Activated naive CD4-positive, alpha-beta T cell treated with anti-CD3 and anti-CD28 coated beads, Interleukin-2, amount 50 U/mL, for 24 hours (primary cell): ENCODE measurements around the gene BARX2.

Experiments used
- H3K27ac Mint-ChIP-seq: one replicate; pipeline ENCODE4 v1.8.0; 2021; ENCODE audit warnings: mild to moderate bottlenecking, mixed read lengths
- H3K27me3 Mint-ChIP-seq: one replicate; pipeline ENCODE4 v1.8.0; 2021; ENCODE audit warnings: mixed read lengths
- H3K36me3 Mint-ChIP-seq: one replicate; pipeline ENCODE4 v1.8.0; 2021; ENCODE audit warnings: mixed read lengths
- H3K4me1 Mint-ChIP-seq: one replicate; pipeline ENCODE4 v1.8.0; 2021; ENCODE audit warnings: mixed read lengths
- H3K4me3 Mint-ChIP-seq: one replicate; pipeline ENCODE4 v1.8.0; 2021; ENCODE audit warnings: mild to moderate bottlenecking, mixed read lengths
- H3K9me3 Mint-ChIP-seq: one replicate; pipeline ENCODE4 v1.8.0; 2021; ENCODE audit warnings: mixed read lengths

Gene BARX2

DNA sequence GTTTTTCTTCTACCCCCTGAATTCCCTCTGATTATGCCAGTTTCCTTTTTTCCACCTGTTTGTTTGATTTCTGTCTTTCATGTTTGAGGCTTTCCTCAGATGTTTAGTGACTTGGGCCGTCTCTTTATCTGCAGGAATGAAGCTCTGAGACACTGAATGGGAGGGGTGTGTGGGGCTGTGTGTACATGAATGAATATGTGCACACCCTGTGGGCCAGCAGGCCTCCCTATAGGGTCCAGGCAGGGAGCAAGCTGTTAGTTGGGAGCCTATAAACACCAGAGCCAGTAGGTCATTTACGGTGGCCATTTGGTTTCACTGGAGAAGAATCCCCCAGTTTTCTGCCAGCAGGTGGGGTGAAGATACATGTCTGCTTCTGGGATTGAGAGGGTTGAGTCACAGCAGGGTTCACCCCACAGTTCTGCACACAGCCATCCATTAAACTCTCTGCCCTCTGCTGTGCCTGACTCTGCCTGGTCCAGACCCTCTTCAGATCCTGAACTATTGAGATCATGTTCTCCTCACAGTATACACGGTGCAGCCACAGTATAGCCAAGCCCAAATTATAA lies 34.8 kb downstream of the BARX2 start:
- Mint-ChIP-seq H3K4me3 (no peak overlapping the region), H3K27me3 (peaks cover 3% of the 10 kb centered on the region), H3K9me3 (no peaks in the 10 kb centered on the region), H3K4me1 (no peaks in the 10 kb centered on the region), H3K36me3 (no peaks in the 10 kb centered on the region), H3K27ac (no peak overlapping the region)

DNA sequence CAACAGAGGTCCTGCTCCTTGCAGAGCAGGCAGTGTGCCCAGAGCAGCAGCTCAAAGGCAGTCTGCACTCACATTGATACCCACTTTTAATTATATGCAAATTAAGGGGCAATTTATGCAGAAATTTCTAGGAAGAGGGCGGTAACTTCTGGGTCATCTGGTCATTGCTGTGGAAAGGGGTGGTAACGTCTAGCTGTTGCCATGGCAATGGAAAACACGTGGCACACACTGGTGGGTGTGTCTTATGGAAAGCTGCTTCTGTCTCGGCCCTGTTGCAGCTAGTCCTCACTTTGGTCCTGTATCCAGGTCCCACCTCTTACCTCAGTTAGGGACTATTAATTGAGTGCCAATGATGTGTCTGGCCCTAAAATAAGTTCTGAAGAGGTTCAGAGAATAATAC lies 36.8 kb downstream of the BARX2 start:
- Mint-ChIP-seq H3K27ac (no peak overlapping the region), H3K9me3 (no peaks in the 10 kb centered on the region), H3K4me1 (no peaks in the 10 kb centered on the region), H3K36me3 (no peaks in the 10 kb centered on the region), H3K4me3 (no peak overlapping the region), H3K27me3 (no peaks in the 10 kb centered on the region)

GRCh38 chr11:129414144-129414872 lies 38.7 kb downstream of the BARX2 start:
- Mint-ChIP-seq H3K9me3 (no peaks in the 10 kb centered on the region), H3K4me3 (no peak overlapping the region), H3K36me3 (no peaks in the 10 kb centered on the region), H3K4me1 (no peaks in the 10 kb centered on the region), H3K27me3 (no peaks in the 10 kb centered on the region), H3K27ac (no peak overlapping the region)

- Mint-ChIP-seq H3K4me3 (no peak overlapping the region), H3K9me3 (no peaks in the 10 kb centered on the region), H3K4me1 (no peaks in the 10 kb centered on the region), H3K36me3 (no peaks in the 10 kb centered on the region), H3K27me3 (no peaks in the 10 kb centered on the region), H3K27ac (no peak overlapping the region)
Measured at GRCh38 chr11:129416080-129416820, 40.6 kb downstream of the BARX2 start.

DNA sequence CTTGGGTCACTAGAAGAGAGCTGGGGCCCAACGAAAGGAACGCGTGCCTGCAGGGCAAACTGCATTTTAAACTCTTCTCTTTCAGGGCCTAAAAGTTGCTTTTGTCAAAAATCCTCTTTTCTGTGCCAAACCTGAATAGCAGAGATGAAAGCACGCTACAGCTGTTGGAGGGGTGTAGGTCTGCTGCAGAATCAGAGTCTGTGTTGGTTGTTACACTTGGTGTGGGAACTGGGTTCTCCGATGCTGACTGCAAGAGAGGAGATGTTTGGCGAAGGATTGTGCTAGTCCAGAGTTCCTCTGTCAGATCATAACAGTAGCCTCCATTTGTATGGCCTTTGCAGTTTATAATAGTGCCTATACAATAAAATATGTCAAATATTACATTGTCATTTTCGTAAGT lies 41.8 kb downstream of the BARX2 start:
- Mint-ChIP-seq H3K9me3 (no peaks in the 10 kb centered on the region), H3K27me3 (no peaks in the 10 kb centered on the region), H3K36me3 (no peaks in the 10 kb centered on the region), H3K4me3 (no peak overlapping the region), H3K27ac (no peak overlapping the region), H3K4me1 (no peaks in the 10 kb centered on the region)

GRCh38 chr11:129418039-129418438 lies 42.4 kb downstream of the BARX2 start:
- H3K27ac Mint-ChIP-seq = no peak overlapping the region
- no peaks in the 10 kb centered on the region for H3K9me3 Mint-ChIP-seq
- no peaks in the 10 kb centered on the region for H3K36me3 Mint-ChIP-seq
- no peaks in the 10 kb centered on the region for H3K27me3 Mint-ChIP-seq
- H3K4me3 Mint-ChIP-seq = no peak overlapping the region
- H3K4me1 Mint-ChIP-seq = no peaks in the 10 kb centered on the region

GRCh38 chr11:129419386-129419785 lies 43.7 kb downstream of the BARX2 start:
- H3K27me3 Mint-ChIP-seq = no peaks in the 10 kb centered on the region

GRCh38 chr11:129423426-129423825 lies 47.8 kb downstream of the BARX2 start:
- H3K27ac Mint-ChIP-seq = no peak overlapping the region
- peaks cover 5% of the 10 kb centered on the region for H3K27me3 Mint-ChIP-seq
- H3K36me3 Mint-ChIP-seq = no peaks in the 10 kb centered on the region
- no peak overlapping the region for H3K4me3 Mint-ChIP-seq
- H3K9me3 Mint-ChIP-seq = no peaks in the 10 kb centered on the region
- no peaks in the 10 kb centered on the region for H3K4me1 Mint-ChIP-seq

More at GRCh38 chr11:129419386-129419785, 43.7 kb downstream of the BARX2 start:
- no peaks in the 10 kb centered on the region for H3K4me1 Mint-ChIP-seq
- H3K27ac Mint-ChIP-seq = no peak overlapping the region
- H3K36me3 Mint-ChIP-seq = no peaks in the 10 kb centered on the region
- no peaks in the 10 kb centered on the region for H3K9me3 Mint-ChIP-seq
- H3K4me3 Mint-ChIP-seq = no peak overlapping the region

- no peaks in the 10 kb centered on the region for H3K36me3 Mint-ChIP-seq
- H3K27me3 Mint-ChIP-seq = peaks cover 5% of the 10 kb centered on the region
- H3K9me3 Mint-ChIP-seq = no peaks in the 10 kb centered on the region
- H3K27ac Mint-ChIP-seq = no peak overlapping the region
- H3K4me1 Mint-ChIP-seq = no peaks in the 10 kb centered on the region
- no peak overlapping the region for H3K4me3 Mint-ChIP-seq
Measured at GRCh38 chr11:129425214-129425613, 49.6 kb downstream of the BARX2 start.

DNA sequence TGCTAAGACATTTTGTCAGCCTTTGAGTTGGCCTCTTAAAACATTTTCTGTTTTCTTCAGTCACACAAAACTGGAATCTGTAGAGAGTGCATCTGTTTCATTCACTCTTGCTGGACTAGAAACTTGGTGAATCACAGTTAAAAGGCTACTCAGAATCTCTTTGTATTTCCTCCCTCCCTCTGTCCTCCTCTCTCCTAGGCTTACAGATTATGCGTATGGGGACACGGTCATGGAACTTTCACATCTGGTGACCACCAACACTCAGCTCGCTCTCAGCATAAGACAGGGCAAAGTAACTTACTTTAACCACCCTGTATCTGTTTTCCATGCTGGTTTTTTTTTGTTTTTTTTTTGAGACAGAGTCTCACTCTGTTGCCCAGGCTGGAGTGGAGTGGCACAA lies 50.4 kb downstream of the BARX2 start:
- Mint-ChIP-seq H3K4me1 (no peaks in the 10 kb centered on the region), H3K9me3 (no peaks in the 10 kb centered on the region), H3K36me3 (no peaks in the 10 kb centered on the region), H3K4me3 (no peak overlapping the region), H3K27me3 (peaks cover 7% of the 10 kb centered on the region), H3K27ac (no peak overlapping the region)

DNA sequence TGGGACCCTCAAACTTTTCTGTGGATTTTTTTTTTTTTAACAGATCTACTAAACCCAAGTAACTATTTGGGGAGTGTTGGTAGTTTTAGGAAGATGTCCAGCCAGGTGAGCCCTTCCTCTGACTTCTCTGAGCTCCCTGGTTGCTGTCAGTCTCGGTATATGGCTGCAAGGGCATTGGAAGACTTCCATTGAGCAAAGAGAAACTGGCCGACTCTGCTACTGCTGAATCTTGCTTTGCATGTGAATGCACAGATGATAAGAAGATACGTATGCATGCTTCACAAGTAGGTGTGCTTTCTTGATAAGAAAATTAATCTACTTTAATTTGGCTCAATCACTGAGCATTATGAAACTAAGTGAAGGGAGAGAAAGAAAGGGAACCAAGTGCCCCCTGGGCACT lies 51.1 kb downstream of the BARX2 start:
- no peak overlapping the region for H3K27ac Mint-ChIP-seq
- H3K36me3 Mint-ChIP-seq = no peaks in the 10 kb centered on the region
- no peaks in the 10 kb centered on the region for H3K4me1 Mint-ChIP-seq
- H3K27me3 Mint-ChIP-seq = peaks cover 7% of the 10 kb centered on the region
- H3K9me3 Mint-ChIP-seq = no peaks in the 10 kb centered on the region
- no peak overlapping the region for H3K4me3 Mint-ChIP-seq

DNA sequence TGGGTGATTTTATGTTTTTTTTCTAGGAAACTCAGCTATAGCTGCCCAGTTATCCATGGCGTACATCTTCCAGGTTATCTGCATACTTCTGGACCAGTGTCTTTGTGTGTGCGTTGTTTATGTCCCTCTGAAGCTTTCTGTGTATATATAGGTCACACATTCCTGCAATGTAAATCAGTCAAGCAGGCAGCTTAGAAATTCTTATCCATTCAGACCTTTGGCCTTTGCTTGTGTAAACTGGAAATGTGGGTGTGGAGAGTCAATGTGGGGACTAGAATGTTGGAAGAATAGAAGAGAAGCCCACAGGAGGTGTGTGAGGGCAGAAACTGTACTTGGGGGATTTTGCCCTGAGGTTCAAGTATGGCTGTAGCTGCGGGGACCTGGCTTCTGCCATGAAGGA lies 51.7 kb downstream of the BARX2 start:
- no peak overlapping the region for H3K27ac Mint-ChIP-seq
- H3K4me3 Mint-ChIP-seq = no peak overlapping the region
- H3K9me3 Mint-ChIP-seq = no peaks in the 10 kb centered on the region
- no peaks in the 10 kb centered on the region for H3K4me1 Mint-ChIP-seq
- H3K36me3 Mint-ChIP-seq = no peaks in the 10 kb centered on the region
- H3K27me3 Mint-ChIP-seq = peaks cover 7% of the 10 kb centered on the region

- Mint-ChIP-seq H3K36me3 (no peaks in the 10 kb centered on the region), H3K27ac (no peak overlapping the region), H3K9me3 (no peaks in the 10 kb centered on the region), H3K4me3 (no peak overlapping the region), H3K27me3 (peaks cover 7% of the 10 kb centered on the region), H3K4me1 (no peaks in the 10 kb centered on the region)
Measured at GRCh38 chr11:129427816-129428406, 52.3 kb downstream of the BARX2 start.

DNA sequence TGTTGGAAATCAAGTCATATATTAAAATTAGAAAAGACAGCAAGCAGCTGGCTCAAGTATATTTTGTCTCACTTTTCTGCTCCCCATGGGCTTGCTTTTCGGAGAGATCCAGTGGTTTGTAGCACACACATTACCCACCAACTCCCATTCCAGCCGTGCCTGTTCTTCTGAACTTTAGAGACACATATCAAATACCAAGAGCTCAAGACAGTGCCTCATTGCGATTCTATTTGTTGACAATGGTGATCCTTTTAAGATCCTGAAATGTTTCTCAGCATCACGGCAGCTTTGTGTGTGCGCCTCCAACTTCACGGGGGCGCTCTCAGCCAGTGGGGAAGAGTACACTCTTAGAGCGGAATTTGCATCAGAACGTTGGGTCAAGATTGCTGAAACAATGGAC lies 52.9 kb downstream of the BARX2 start:
- no peaks in the 10 kb centered on the region for H3K4me1 Mint-ChIP-seq

DNA sequence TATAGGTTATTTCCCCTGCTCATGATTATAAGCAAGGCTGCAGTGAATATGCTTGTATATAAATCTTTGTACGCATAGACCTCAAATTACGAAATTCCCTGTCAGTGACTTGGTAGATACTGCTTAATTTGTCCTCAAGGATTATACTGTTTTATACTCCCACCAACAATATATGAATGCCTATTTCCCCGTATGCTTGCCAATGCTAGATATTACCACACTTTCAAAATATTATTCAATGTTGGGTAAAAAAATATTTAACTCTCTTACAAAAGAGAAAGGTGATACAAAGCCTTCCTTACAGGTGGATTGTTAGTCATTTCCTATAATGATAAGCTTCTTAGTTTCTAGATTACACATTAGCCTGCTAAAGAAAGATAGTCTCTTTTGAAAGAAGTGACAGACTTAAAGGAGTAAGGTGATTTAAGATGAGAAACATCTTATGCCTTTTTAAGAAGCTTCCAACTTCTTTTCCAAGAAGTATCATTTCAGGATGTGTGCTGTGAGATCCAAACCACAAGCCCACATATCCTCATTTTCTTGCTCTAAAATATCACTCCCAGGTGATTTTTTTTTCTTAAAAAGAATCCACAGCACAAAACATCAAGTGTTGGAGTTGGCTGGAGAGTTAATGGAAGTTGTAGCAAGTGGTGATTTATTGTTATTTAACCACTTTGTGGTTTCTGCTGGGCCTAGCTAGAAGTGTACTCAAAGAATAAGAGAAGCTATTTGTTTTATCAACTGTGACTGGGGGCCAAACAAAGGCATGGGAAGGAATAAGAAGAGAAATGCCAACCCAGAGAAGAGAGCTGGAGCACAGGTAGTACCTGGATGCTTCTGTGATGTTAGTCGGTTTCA lies 59.2 kb downstream of the BARX2 start:
- no peaks in the 10 kb centered on the region for H3K9me3 Mint-ChIP-seq
- peaks cover 12% of the 10 kb centered on the region for H3K27me3 Mint-ChIP-seq
- peaks cover 4% of the 10 kb centered on the region for H3K4me1 Mint-ChIP-seq
- no peak overlapping the region for H3K27ac Mint-ChIP-seq
- H3K36me3 Mint-ChIP-seq = no peaks in the 10 kb centered on the region
- no peak overlapping the region for H3K4me3 Mint-ChIP-seq

More for the DNA sequence above, 52.9 kb downstream of the BARX2 start:
- no peaks in the 10 kb centered on the region for H3K36me3 Mint-ChIP-seq
- no peak overlapping the region for H3K4me3 Mint-ChIP-seq
- H3K27me3 Mint-ChIP-seq = peaks cover 10% of the 10 kb centered on the region
- no peak overlapping the region for H3K27ac Mint-ChIP-seq
- no peaks in the 10 kb centered on the region for H3K9me3 Mint-ChIP-seq
